Activated naive CD8-positive, alpha-beta T cell treated with anti-CD3 and anti-CD28 coated beads, Interleukin-2, amount 50 U/mL, for 24 hours (primary cell): ENCODE data around the gene EDAR.
A peak's percentile ranks its signal among the peaks of the same experiment; 100 is the strongest.

Source experiments
- ATAC-seq: fragments of 150-1000 bp; cut with Tn5 transposase; one replicate; pipeline ENCODE4 v1.10.0; 2021
- DNase-seq: peaks from one replicate; pipeline ENCODE4 v3.0.0; 2021
- H3K27ac Mint-ChIP-seq: one replicate; pipeline ENCODE4 v1.8.0; 2021; ENCODE audit warnings: mild to moderate bottlenecking, mixed read lengths
- H3K27me3 Mint-ChIP-seq: one replicate; pipeline ENCODE4 v1.8.0; 2021; ENCODE audit warnings: mixed read lengths
- H3K36me3 Mint-ChIP-seq: one replicate; pipeline ENCODE4 v1.8.0; 2021; ENCODE audit warnings: low read depth, mixed read lengths
- H3K4me1 Mint-ChIP-seq: one replicate; pipeline ENCODE4 v1.8.0; 2021; ENCODE audit warnings: mixed read lengths
- H3K4me3 Mint-ChIP-seq: one replicate; pipeline ENCODE4 v1.8.0; 2021; ENCODE audit warnings: mild to moderate bottlenecking, moderate library complexity, mixed read lengths
- H3K9me3 Mint-ChIP-seq: one replicate; pipeline ENCODE4 v1.8.0; 2021; ENCODE audit warnings: mixed read lengths

Gene EDAR

GRCh38 chr2:108983610-108984009, 5.4 kb downstream of the EDAR start:
- Mint-ChIP-seq H3K27me3 (no peaks in the 10 kb centered on the region), H3K27ac (no peak overlapping the region), H3K4me3 (no peak overlapping the region), H3K4me1 (peaks cover 25% of the 10 kb centered on the region), H3K36me3 (no peaks in the 10 kb centered on the region), H3K9me3 (no peaks in the 10 kb centered on the region)
- ATAC-seq (no peak), DNase-seq (no peak)

- Mint-ChIP-seq H3K4me3 (no peak overlapping the region), H3K27me3 (no peaks in the 10 kb centered on the region), H3K27ac (no peak overlapping the region), H3K36me3 (no peaks in the 10 kb centered on the region), H3K9me3 (no peaks in the 10 kb centered on the region), H3K4me1 (peaks cover 22% of the 10 kb centered on the region)
- ATAC-seq (no peak), DNase-seq (no peak)
These were observed 6.0 kb downstream of the EDAR start for GRCh38 chr2:108983061-108983460.

- Mint-ChIP-seq H3K36me3 (no peaks in the 10 kb centered on the region), H3K9me3 (no peaks in the 10 kb centered on the region), H3K27ac (no peak overlapping the region), H3K4me3 (no peak overlapping the region), H3K4me1 (peaks cover 15% of the 10 kb centered on the region), H3K27me3 (no peaks in the 10 kb centered on the region)
- DNase-seq (no peak), ATAC-seq (no peak)
These were observed 6.8 kb downstream of the EDAR start for GRCh38 chr2:108982259-108982679.

- H3K27ac Mint-ChIP-seq: no peak overlapping the region
- no peak for DNase-seq
- ATAC-seq: no peak
- no peak overlapping the region for H3K4me3 Mint-ChIP-seq
- H3K27me3 Mint-ChIP-seq: no peaks in the 10 kb centered on the region
- H3K36me3 Mint-ChIP-seq: no peaks in the 10 kb centered on the region
- H3K4me1 Mint-ChIP-seq: peaks cover 11% of the 10 kb centered on the region
- H3K9me3 Mint-ChIP-seq: no peaks in the 10 kb centered on the region
These were observed 7.2 kb downstream of the EDAR start for GRCh38 chr2:108981846-108982245.

DNA sequence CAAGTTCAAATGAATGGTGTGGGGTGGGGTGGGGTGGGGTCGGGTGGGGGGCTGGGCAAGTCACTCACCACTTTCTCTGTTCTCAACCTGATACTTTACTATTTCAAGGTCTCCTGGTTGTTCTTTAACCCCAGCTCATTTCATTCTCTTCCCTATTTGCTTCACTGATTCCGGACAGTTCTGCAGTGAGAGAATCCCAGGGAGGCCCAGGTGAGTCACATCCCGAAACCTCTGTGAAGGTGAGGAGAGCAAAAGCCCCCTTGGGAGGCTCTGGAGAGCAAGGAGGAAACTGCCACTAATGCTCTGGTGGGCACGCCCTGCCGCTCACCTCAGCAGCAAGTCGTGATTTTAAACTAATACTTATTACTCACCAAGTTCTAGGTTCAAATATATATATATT, 8.9 kb downstream of the EDAR start:
- no peaks in the 10 kb centered on the region for H3K36me3 Mint-ChIP-seq
- peaks cover 5% of the 10 kb centered on the region for H3K4me1 Mint-ChIP-seq
- DNase-seq: no peak
- no peak overlapping the region for H3K4me3 Mint-ChIP-seq
- H3K27me3 Mint-ChIP-seq: no peaks in the 10 kb centered on the region
- H3K27ac Mint-ChIP-seq: no peak overlapping the region
- ATAC-seq: no peak
- no peaks in the 10 kb centered on the region for H3K9me3 Mint-ChIP-seq

DNA sequence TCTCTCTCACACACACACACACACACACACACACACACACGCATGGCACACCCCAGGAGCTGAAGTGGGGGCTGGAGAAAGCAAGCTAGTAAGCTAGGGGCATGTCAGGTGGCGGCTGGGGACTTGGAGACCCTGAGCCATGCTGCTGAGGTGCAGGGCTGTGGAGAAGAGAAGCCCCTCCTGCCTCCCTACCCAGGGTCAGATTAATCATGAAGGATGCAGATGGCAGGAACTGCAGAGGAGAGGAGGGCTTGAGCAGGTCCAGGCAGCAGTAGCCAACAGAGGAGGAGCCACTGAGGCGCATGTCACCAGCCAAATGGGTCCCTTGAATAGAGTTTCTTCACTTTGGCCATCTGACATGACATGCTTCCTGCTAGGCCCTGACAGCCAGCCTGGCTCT, 9.6 kb downstream of the EDAR start:
- Mint-ChIP-seq H3K27me3 (no peaks in the 10 kb centered on the region), H3K27ac (no peak overlapping the region), H3K9me3 (no peaks in the 10 kb centered on the region), H3K4me3 (no peak overlapping the region), H3K4me1 (peaks cover 5% of the 10 kb centered on the region), H3K36me3 (no peaks in the 10 kb centered on the region)
- no peak for DNase-seq
- no peak for ATAC-seq

- Mint-ChIP-seq H3K27ac (no peak overlapping the region), H3K9me3 (no peaks in the 10 kb centered on the region), H3K4me3 (no peak overlapping the region), H3K27me3 (no peaks in the 10 kb centered on the region), H3K36me3 (no peaks in the 10 kb centered on the region), H3K4me1 (peaks cover 5% of the 10 kb centered on the region)
- no peak for DNase-seq
- no peak for ATAC-seq
These were observed 10.3 kb downstream of the EDAR start for GRCh38 chr2:108978709-108979111.

DNA sequence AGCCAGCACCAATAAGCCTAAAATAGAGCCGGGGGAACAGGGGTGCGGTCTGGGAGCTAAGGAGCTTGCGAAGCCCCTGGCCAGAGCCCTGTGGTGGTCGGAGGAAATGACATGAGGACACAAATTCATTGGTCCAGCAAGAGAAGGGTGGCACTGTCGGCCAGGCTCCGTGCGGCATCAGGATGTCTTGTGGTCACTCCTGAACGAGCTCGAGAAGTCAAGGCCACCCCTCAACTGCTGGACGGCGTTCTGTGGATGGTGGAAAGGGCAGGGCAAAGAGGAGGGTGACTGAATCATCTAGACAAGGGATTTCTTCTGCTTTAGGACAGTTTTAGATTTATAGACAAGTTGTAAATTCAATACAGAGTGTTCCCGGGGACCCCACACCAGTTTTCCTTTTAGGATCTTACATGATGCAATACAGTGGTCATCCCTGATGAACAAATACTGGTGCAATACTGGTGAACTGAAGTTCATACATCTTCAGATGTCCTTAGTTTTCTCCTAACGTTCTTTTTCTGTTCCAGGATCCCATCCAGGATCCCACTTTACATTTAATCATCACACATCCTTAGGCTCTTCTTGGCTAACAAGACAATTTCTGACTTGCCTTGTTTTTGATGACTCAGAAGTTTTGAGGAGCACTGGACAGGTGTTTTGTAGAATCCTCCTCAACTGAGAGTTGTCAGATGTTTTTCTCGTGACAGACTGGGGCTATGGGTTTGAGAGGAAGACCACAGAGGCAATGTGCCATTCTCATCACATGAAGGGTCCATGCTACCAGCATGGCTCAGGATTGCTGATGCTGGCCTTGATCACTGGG, 13.2 kb downstream of the EDAR start:
- no peaks in the 10 kb centered on the region for H3K36me3 Mint-ChIP-seq
- no peak overlapping the region for H3K27ac Mint-ChIP-seq
- peaks cover 7% of the 10 kb centered on the region for H3K4me1 Mint-ChIP-seq

GRCh38 chr2:108974674-108975073, 14.3 kb downstream of the EDAR start:
- Mint-ChIP-seq H3K27ac (no peak overlapping the region), H3K27me3 (no peaks in the 10 kb centered on the region), H3K36me3 (no peaks in the 10 kb centered on the region), H3K4me3 (no peak overlapping the region), H3K9me3 (no peaks in the 10 kb centered on the region), H3K4me1 (peaks cover 7% of the 10 kb centered on the region)
- no peak for DNase-seq
- no peak for ATAC-seq

More for the DNA sequence above, 13.2 kb downstream of the EDAR start:
- ATAC-seq (no peak), DNase-seq (no peak)
- Mint-ChIP-seq H3K4me3 (no peak overlapping the region), H3K27me3 (no peaks in the 10 kb centered on the region), H3K9me3 (no peaks in the 10 kb centered on the region)

DNA sequence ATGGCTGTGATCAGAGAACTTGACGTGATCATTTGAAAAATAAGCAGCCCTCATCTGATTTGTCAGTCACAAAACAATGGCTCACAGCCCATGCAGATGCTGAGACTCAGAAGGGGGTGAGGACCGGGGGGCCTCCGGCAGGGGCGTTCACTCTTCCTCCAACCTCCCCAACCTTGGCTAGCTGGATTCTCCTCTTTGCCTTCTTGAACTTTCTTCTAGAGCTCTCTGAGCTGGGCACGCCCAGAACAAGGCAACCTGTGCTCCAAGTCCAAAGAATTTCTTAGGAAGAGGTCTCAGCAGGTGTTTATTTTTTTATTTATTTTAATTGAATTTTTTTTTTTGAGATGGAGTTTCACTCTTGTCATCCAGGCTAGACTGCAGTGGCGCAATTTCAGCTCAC, 16.4 kb downstream of the EDAR start:
- no peak for DNase-seq
- Mint-ChIP-seq H3K4me1 (peaks cover 21% of the 10 kb centered on the region), H3K27ac (no peak overlapping the region), H3K4me3 (no peak overlapping the region), H3K27me3 (no peaks in the 10 kb centered on the region), H3K9me3 (no peaks in the 10 kb centered on the region), H3K36me3 (no peaks in the 10 kb centered on the region)
- no peak for ATAC-seq

DNA sequence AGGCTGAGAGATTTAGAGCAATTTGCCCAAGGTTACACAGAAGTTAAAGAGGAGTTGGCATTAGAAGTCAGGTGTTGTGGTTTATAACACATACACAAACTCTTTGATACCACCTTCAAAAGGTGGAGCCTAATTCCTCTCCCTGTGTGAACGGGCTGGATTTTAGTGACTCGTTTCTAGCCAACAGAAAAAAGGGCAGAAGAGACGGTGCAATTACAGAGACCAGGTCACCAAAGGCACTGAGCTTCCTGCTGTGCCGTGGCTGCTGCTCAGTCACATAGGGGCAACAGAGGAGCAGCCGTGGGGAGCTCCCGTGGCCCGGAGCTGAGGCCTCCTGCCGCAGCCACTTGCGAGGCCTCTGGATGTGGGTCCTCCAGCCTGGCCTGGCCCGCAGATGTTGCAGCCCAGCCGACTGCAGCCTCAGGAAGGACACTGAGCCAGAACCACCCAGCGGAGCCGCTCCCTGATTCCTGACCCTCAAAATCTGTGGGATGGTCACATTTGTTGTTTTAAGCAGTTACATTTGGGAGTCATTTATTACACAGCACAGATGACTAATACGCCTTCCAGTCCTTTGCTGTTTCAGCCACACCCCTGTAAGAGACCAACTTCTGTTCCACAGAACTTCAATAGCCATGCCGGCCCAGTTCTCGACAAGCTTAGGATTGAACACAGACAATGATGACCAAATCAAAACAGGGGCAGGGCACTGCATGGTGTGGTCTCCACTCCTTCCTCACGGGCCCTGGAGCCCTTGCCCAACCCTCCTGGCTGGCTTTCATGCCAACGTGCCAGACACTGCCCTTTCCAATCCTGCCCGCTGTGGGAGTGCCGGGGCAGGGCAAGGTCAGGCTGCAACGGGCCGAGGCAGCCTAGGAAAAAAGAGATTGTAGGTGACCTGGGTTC, 17.1 kb downstream of the EDAR start:
- ATAC-seq: no peak
- no peak for DNase-seq

DNA sequence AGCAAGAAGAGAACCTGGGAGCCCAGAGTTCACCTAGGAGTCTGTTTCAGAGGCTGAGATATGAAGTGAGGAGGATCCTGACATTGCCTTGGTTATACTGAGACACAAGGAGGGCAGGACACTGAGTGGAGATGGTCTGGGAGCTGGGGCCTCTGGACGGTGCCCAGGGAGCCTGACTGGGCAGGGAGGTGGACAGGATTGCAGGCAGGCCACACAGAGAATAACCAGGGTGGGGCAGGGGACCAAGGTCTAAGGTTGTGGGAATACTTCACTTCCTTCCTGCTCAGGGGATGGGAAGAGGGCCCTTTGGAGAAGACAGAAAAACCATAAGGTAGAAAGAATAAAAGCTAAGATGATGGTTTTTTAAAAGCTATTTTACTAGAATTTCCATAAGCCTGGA, 18.7 kb downstream of the EDAR start:
- Mint-ChIP-seq H3K36me3 (no peaks in the 10 kb centered on the region), H3K4me3 (no peak overlapping the region), H3K4me1 (peaks cover 44% of the 10 kb centered on the region), H3K9me3 (no peaks in the 10 kb centered on the region), H3K27me3 (no peaks in the 10 kb centered on the region), H3K27ac (no peak overlapping the region)
- ATAC-seq (no peak), DNase-seq (no peak)

More for the DNA sequence above, 17.1 kb downstream of the EDAR start:
- Mint-ChIP-seq H3K9me3 (no peaks in the 10 kb centered on the region), H3K27me3 (no peaks in the 10 kb centered on the region), H3K4me1 (peaks cover 29% of the 10 kb centered on the region), H3K27ac (no peak overlapping the region), H3K36me3 (no peaks in the 10 kb centered on the region), H3K4me3 (no peak overlapping the region)

GRCh38 chr2:108969856-108970255, 19.2 kb downstream of the EDAR start:
- Mint-ChIP-seq H3K4me3 (no peak overlapping the region), H3K9me3 (no peaks in the 10 kb centered on the region), H3K36me3 (no peaks in the 10 kb centered on the region), H3K4me1 (peaks cover 49% of the 10 kb centered on the region), H3K27me3 (no peaks in the 10 kb centered on the region), H3K27ac (no peak overlapping the region)
- DNase-seq: no peak
- no peak for ATAC-seq

DNA sequence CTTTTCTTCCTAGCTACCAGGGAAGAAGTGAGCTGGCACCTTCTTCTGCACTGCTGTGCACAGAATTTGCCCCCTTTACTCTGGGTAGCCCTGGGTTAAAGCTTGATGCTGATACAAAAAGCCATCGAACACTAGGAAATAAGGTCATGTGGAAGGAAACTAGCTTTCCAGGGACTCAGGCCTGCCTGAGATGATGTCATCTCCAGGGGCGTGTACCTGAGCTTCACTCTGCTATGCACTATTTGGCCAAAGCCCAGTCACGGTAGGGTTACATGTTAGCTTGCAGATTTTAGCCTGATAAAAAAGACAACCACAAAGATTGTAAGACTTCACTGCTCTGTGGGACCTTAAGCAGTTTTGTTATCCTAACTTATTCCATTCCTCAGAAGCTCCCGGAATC, 20.4 kb downstream of the EDAR start:
- DNase-seq: no peak
- ATAC-seq: peak; percentile 39

DNA sequence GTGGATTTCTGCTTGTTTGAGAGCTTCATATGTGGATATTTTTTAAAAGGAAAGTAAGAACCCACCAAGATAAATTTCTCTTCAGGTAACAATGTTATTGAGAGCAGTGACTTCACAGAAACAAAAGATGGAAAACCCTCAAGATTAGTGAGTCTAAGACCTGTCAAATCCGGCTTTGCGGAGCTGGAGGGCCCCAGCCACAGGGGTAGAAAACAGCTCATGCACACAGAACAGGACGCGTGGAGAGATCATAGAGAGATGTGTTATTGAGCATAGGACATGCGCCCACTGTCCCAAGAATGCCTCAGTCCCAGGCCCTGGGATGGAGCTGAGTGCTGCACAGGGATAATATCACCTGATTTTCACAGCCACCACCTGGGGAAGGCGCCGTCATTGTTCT, 21.3 kb downstream of the EDAR start:
- H3K27me3 Mint-ChIP-seq: no peaks in the 10 kb centered on the region
- H3K27ac Mint-ChIP-seq: no peak overlapping the region
- no peak overlapping the region for H3K4me3 Mint-ChIP-seq
- peaks cover 62% of the 10 kb centered on the region for H3K4me1 Mint-ChIP-seq
- DNase-seq (no peak), ATAC-seq (no peak)
- no peaks in the 10 kb centered on the region for H3K36me3 Mint-ChIP-seq
- H3K9me3 Mint-ChIP-seq: no peaks in the 10 kb centered on the region

More for the DNA sequence above, 20.4 kb downstream of the EDAR start:
- Mint-ChIP-seq H3K36me3 (no peaks in the 10 kb centered on the region), H3K27me3 (no peaks in the 10 kb centered on the region), H3K4me3 (no peak overlapping the region), H3K27ac (no peak overlapping the region), H3K4me1 (peaks cover 58% of the 10 kb centered on the region), H3K9me3 (no peaks in the 10 kb centered on the region)
